Endodermal cell (in vitro differentiated cells): ENCODE data around the gene RGL1. TPM values are rescaled to one million over a fixed set of nuclear protein-coding genes. Genes with fewer than 3 reads are reported as not detected.

Experiments
- DNase-seq: peaks from one replicate; pipeline ENCODE4 v3.0.0-alpha.2; 2017
- H3K27ac ChIP-seq: 2 replicates; pipeline ENCODE4 v1.5.1; 2013; ENCODE audit warnings: mild to moderate bottlenecking, low read depth, low read length, moderate library complexity
- H3K27me3 ChIP-seq: 2 replicates; pipeline ENCODE4 v1.6.1; 2013; ENCODE audit warnings: mild to moderate bottlenecking, low read length, moderate library complexity; ENCODE audit not compliant: insufficient read depth, control insufficient read depth, poor library complexity, severe bottlenecking
- H3K36me3 ChIP-seq: 2 replicates; pipeline ENCODE4 v1.7.0; 2013; ENCODE audit warnings: mild to moderate bottlenecking, low read length, moderate library complexity; ENCODE audit not compliant: control insufficient read depth, insufficient read depth
- H3K4me1 ChIP-seq: one replicate; pipeline ENCODE4 v1.7.0; 2013; ENCODE audit warnings: low read length; ENCODE audit not compliant: control insufficient read depth, insufficient read depth
- H3K4me3 ChIP-seq: 2 replicates; pipeline ENCODE4 v1.5.1; 2013; ENCODE audit warnings: mild to moderate bottlenecking, low read length, moderate library complexity
- H3K9ac ChIP-seq: 2 replicates; pipeline ENCODE4 v1.6.1; 2013; ENCODE audit warnings: mild to moderate bottlenecking, low read length, moderate library complexity; ENCODE audit not compliant: poor library complexity, severe bottlenecking; ENCODE audit errors: extremely low read depth
- H3K9me3 ChIP-seq: 2 replicates; pipeline ENCODE4 v1.6.1; 2013; ENCODE audit warnings: mild to moderate bottlenecking, low read length, moderate library complexity; ENCODE audit not compliant: control insufficient read depth
- H3K27ac Mint-ChIP-seq: 2 replicates; pipeline ENCODE4 v1.8.0; 2020; ENCODE audit warnings: mixed read lengths
- H3K27me3 Mint-ChIP-seq: 2 replicates; pipeline ENCODE4 v1.8.0; 2021; ENCODE audit warnings: mild to moderate bottlenecking, mixed read lengths; ENCODE audit not compliant: insufficient read depth
- H3K36me3 Mint-ChIP-seq: 2 replicates; pipeline ENCODE4 v1.8.0; 2020; ENCODE audit warnings: low read depth, mixed read lengths
- H3K4me1 Mint-ChIP-seq: 2 replicates; pipeline ENCODE4 v1.8.0; 2020; ENCODE audit warnings: mixed read lengths
- H3K4me3 Mint-ChIP-seq: 2 replicates; pipeline ENCODE4 v1.8.0; 2020; ENCODE audit warnings: mild to moderate bottlenecking, moderate library complexity, mixed read lengths
- H3K9me3 Mint-ChIP-seq: 2 replicates; pipeline ENCODE4 v1.8.0; 2020; ENCODE audit warnings: mild to moderate bottlenecking, mixed read lengths
- CTCF ChIP-seq: fragments of 200-600 bp; sonication (generic); conservative IDR thresholded peaks from 2 replicates; pipeline ENCODE4 v1.5.0; 2021; ENCODE audit warnings: antibody characterized with exemption, mild to moderate bottlenecking
- WGBS, 2 experiments: methylation state at CpG; one replicate each; pipeline versions ENCODE4 v1.1.5 to v1.1.7; 2013; ENCODE audit warnings: missing lambda C conversion rate in 2 of 2, mixed read lengths in 1 of 2; ENCODE audit not compliant: insufficient coverage in 1 of 2, insufficient read length in 1 of 2; 5-methylcytosine and 5-hydroxymethylcytosine counted together
- total RNA-seq, 2 donors: library from RNA; stranded (reverse); fragmentation: NEBNext Ultra II Directional in 1 of 2; extraction: Animal tissue kit (Norgen Biotek cat#: 25700) in 1 of 2; gene quantifications; 2 replicates in 1 of 2; 3 replicates in 1 of 2; pipeline ENCODE4 v1.2.1, GENCODE V29; 2021

RGL1 gene
- total RNA-seq, 2 donors from 2014 or later = 0.15 to 2.6 TPM

GRCh38 chr1:183850852-183851251, 45.9 kb downstream of the RGL1 start:
- H3K27me3 ChIP-seq = peaks cover 28% of the 10 kb centered on the region
- Mint-ChIP-seq H3K27me3 (peaks cover 10% of the 10 kb centered on the region), H3K9me3 (no peaks in the 10 kb centered on the region), H3K36me3 (no peaks in the 10 kb centered on the region), H3K27ac (no peak overlapping the region), H3K4me1 (no peaks in the 10 kb centered on the region), H3K4me3 (no peak overlapping the region)
- H3K27ac ChIP-seq = no peak overlapping the region
- no peak for TF ChIP-seq CTCF
- H3K9ac ChIP-seq = no peak overlapping the region
- no peaks in the 10 kb centered on the region for H3K9me3 ChIP-seq
- DNase-seq = no peak
- H3K36me3 ChIP-seq = no peaks in the 10 kb centered on the region
- H3K4me3 ChIP-seq = no peak overlapping the region
- WGBS, 2 experiments = 83 to 93% methylated on average over 1 to 2 of the region's 2 CpGs
- H3K4me1 ChIP-seq = no peaks in the 10 kb centered on the region

GRCh38 chr1:183859119-183859518, 54.2 kb downstream of the RGL1 start:
- TF ChIP-seq CTCF = no peak
- H3K9ac ChIP-seq = no peak overlapping the region
- DNase-seq = no peak
- Mint-ChIP-seq H3K27ac (no peak overlapping the region), H3K4me3 (no peak overlapping the region), H3K9me3 (no peaks in the 10 kb centered on the region), H3K27me3 (peaks cover 5% of the 10 kb centered on the region), H3K4me1 (no peaks in the 10 kb centered on the region), H3K36me3 (no peaks in the 10 kb centered on the region)
- no peaks in the 10 kb centered on the region for H3K4me1 ChIP-seq
- peaks cover 22% of the 10 kb centered on the region for H3K27me3 ChIP-seq
- H3K36me3 ChIP-seq = no peaks in the 10 kb centered on the region
- 96% methylated on average over 3 of the region's 3 CpGs for WGBS, 2 experiments
- no peak overlapping the region for H3K27ac ChIP-seq
- H3K4me3 ChIP-seq = no peak overlapping the region
- H3K9me3 ChIP-seq = no peaks in the 10 kb centered on the region

- Mint-ChIP-seq H3K4me3 (no peak overlapping the region), H3K36me3 (no peaks in the 10 kb centered on the region), H3K27ac (no peak overlapping the region), H3K4me1 (peaks cover 2% of the 10 kb centered on the region), H3K27me3 (peaks cover 7% of the 10 kb centered on the region), H3K9me3 (no peaks in the 10 kb centered on the region)
- H3K4me1 ChIP-seq = no peaks in the 10 kb centered on the region
- no peak for DNase-seq
- no peak overlapping the region for H3K27ac ChIP-seq
- H3K36me3 ChIP-seq = no peaks in the 10 kb centered on the region
- WGBS, 2 experiments = 92 to 95% methylated on average over 2 to 3 of the region's 3 CpGs
- no peak overlapping the region for H3K4me3 ChIP-seq
- H3K27me3 ChIP-seq = peaks cover 23% of the 10 kb centered on the region
- TF ChIP-seq CTCF = no peak
- no peak overlapping the region for H3K9ac ChIP-seq
- no peaks in the 10 kb centered on the region for H3K9me3 ChIP-seq
These were observed 54.9 kb downstream of the RGL1 start for GRCh38 chr1:183859831-183860230.
